GM10266 (cell line): Measurements from ENCODE around the gene CXCL10.

ENCODE experiments used
- DNase-seq: peaks from one replicate; pipeline ENCODE4 v3.0.0; 2012; ENCODE audit errors: extremely low spot score
- TF ChIP-seq, protein P1 (sequence below): IDR thresholded peaks from 2 replicates; pipeline ENCODE4 v1.5.1; 2012; ENCODE audit warnings: mild to moderate bottlenecking, low read depth; ENCODE audit not compliant: control insufficient read depth, insufficient read depth; ENCODE audit errors: missing control alignments

The CXCL10 gene

DNA sequence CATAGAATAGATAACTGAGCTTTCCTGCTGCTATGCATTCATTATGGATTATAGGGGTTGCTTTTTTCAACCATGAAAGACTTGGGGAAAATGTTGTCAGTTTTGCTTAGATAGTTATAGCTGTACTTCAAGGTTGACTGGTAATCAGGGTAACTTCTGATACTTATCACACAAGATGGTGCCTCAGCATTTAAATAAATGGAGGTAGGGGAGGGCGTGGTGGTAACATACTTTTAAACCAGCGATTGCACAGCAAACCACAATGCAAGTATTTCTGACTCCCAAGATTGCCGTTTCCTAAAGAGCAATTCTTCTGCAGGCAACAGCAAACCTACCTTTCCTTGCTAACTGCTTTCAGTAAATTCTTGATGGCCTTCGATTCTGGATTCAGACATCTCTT is 1.3 kb downstream of the CXCL10 start:
- DNase-seq = no peak
- TF ChIP-seq, protein P1, sequence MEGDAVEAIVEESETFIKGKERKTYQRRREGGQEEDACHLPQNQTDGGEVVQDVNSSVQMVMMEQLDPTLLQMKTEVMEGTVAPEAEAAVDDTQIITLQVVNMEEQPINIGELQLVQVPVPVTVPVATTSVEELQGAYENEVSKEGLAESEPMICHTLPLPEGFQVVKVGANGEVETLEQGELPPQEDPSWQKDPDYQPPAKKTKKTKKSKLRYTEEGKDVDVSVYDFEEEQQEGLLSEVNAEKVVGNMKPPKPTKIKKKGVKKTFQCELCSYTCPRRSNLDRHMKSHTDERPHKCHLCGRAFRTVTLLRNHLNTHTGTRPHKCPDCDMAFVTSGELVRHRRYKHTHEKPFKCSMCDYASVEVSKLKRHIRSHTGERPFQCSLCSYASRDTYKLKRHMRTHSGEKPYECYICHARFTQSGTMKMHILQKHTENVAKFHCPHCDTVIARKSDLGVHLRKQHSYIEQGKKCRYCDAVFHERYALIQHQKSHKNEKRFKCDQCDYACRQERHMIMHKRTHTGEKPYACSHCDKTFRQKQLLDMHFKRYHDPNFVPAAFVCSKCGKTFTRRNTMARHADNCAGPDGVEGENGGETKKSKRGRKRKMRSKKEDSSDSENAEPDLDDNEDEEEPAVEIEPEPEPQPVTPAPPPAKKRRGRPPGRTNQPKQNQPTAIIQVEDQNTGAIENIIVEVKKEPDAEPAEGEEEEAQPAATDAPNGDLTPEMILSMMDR = no peak

DNA sequence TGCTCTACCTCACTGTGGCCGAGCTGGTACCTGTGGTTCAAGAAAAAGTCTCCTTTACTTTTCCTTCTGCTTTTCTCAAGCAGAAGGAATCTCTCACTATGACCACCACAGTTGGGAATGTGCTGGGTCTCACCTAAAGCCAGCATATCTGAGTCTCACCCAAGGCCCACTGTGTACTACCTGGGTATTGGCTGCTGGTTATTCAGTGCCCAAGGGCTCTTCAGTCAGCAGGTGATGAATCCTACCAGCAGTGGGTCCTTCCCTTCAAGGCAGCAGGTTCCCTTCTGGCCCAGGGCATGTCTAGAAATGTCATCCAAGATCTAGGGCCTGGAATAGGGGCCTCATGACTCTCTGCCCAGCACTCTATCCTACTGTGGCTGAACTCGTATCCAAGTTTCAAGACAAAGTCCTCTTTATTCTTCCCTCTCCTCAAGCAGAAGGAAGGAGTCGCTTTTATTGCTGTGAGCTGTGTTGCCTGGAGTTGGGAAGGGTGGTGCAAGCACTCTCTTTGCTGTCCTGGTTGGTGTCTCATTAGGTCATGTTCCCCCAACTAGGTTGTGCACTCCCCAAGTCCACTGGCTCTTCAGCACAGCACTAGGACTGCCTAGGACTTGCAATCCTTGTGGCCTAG is 6.1 kb downstream of the CXCL10 start:
- TF ChIP-seq, protein P1 = no peak
- DNase-seq = no peak

DNA sequence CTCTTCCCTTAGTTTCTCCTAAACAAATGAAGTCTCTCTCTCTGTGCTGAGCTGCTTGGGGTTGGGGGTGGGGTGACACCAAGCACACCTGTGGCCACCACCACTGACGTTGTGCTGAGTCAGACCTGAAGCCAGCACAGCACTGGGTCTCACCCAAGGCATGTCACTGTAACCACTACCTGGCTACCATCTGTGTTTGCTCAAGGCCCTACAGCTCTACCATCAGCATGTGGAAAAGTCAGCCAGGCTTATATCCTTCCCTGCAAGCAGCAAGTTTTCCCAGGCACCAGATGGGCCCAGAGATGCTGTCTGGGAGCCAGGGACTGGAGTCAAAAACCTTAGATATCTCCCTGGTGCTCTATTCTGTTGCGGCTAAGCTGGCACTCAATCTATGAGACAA is 6.9 kb downstream of the CXCL10 start:
- DNase-seq = no peak
- TF ChIP-seq, protein P1 = no peak

DNA sequence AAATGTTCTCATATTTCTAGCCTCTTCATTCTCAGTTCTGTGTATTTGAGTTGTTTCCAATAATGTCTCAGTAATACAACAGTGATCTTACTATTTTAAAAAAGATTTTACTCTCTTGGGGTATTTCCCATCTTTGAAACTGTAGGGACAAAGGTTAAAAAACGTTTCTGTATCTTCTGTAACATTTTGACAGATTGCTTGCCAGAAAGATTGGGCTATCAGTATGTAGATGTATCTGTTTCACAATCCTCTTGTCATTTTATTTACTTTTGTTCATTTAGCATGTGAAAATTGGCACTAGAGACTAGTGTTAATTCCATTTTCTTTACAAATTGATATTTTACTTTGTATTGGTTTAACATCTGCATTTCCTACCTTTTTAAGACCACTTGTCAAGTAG is 9.8 kb downstream of the CXCL10 start:
- TF ChIP-seq, protein P1 = no peak
- no peak for DNase-seq

DNA sequence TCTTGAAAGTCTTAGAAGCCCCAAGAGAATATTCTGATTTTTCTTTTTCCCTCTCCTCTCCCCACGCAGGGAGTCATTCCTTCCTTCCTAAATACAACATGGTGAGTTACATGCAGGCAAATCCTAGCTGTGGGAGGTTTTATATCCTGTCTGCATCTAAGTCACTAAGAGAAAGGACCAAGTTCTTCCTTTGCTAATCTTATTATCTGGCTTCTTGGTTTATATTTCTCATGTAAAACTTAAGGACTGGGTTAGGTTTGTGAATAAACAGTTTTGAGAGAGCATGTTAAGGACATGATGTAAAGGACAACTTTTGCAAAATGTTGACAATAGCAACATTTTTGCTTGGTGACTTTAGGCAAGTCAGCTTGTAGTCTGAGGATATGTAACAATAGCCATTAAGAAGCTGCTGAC is 10.9 kb downstream of the CXCL10 start:
- DNase-seq = no peak
- TF ChIP-seq, protein P1 = no peak

DNA sequence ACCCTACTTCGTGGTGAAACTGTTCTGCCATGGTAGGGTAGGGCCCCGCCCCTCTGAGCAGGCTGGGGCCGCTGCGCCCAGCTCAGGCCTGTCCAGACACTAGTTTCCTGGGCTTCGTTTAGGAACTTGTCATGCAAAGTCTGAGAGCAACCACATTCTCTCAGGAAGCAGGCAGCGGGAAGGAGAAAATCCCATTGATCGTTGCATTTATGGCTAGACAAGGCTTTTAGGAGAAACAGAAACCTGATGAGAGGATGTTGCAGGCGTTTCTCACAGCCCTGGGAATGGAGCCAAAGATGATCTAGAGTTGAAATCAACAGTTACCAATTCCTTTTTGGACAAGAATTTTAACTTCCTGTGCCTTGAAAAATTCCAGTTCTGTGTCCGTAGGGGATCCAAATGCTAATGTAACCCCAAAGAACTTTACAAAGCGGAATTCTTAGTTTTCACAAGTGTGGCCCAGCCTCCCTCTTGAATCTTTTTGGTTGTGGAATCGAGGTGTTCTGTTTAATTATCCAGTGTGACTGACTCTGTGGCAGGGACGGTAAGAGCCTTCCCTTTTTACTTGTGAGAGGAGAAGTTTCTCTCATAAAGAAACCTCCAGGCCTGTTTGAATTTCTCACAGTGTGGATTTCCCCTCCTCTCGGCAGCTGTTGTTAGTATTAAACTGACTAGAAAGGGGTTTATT is 11.5 kb downstream of the CXCL10 start:
- DNase-seq = peak; percentile 62
- TF ChIP-seq, protein P1 = no peak

DNA sequence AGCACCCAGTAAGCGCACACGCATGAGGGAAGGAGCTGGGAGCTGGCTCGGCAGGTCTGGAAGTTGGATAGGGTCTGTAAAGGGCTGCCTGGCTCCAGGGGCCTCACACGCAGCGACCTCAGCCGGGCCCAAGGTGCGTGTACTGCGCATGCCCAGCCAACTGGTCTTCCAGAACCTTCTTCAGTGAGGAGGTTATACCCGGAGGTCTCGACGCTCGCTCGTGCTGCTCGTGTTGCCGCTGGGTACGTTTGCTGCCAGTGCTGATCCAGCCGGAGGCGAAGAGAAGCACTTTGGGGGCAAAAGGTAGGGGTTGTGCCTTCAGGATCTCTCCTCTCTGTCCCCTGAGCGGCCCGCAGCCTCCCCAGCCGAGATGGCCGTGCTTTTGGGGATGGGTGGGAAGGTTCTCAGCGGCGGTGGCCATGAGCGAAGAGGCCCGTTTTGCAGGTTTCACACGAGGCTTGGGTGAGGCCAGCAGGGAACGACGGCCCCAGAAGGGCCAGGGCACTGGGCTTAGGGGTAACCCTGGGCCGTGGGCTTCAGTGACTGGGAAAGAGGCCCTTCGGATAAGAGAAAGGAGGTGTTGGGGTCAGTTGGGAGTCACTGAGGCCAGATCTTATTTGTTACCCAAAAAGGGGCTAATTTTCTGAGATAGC is 12.2 kb downstream of the CXCL10 start:
- TF ChIP-seq, protein P1 = no peak

More for the DNA sequence above, 12.2 kb downstream of the CXCL10 start:
- DNase-seq = no peak
